Heart right ventricle (tissue), 16 donors: Measurements from ENCODE around the gene DNAJC7. TPM values are rescaled to one million over a fixed set of nuclear protein-coding genes. Genes with fewer than 3 reads are reported as not detected.
"Not testable (repeated sequence)": the region's sequence is repeated elsewhere in the genome, so short reads cannot be mapped to it uniquely, and the experiment has no call there.

Source experiments
- ATAC-seq, 8 donors: fragments of 200-7000 bp; cut with Tn5 transposase; one replicate each; pipeline ENCODE4 v1.9.1; 2020; ENCODE audit warnings: mild to moderate bottlenecking in 8 of 8, moderate library complexity in 8 of 8, moderate number of reproducible peaks in 1 of 8
- DNase-seq, 2 donors: peaks; one replicate each; pipeline ENCODE4 v3.0.0-alpha.2; 2020
- H3K27ac ChIP-seq, 10 donors: fragments of 200-600 bp; sonication (generic) in 2 of 10; one replicate each; pipeline versions ENCODE4 v1.5.0 to v1.8.0; 2020 to 2022; ENCODE audit warnings: mild to moderate bottlenecking in 3 of 10
- H3K27me3 ChIP-seq, 7 donors: fragments of 200-600 bp; one replicate each; pipeline ENCODE4 v1.8.0; 2021 to 2022; ENCODE audit warnings: mild to moderate bottlenecking in 2 of 7
- H3K36me3 ChIP-seq, 9 donors: fragments of 200-600 bp; sonication (generic) in 1 of 9; one replicate each; pipeline versions ENCODE4 v1.5.0 to v1.8.0; 2020 to 2022; ENCODE audit warnings: mild to moderate bottlenecking in 2 of 9
- H3K4me1 ChIP-seq, 9 donors: fragments of 200-600 bp; sonication (generic) in 1 of 9; one replicate each; pipeline versions ENCODE4 v1.5.0 to v1.8.0; 2020 to 2022; ENCODE audit warnings: mild to moderate bottlenecking in 4 of 9
- H3K4me3 ChIP-seq, 10 donors: fragments of 200-600 bp; sonication (generic) in 2 of 10; one replicate each; pipeline versions ENCODE4 v1.5.0 to v1.8.0; 2020 to 2022; ENCODE audit warnings: mild to moderate bottlenecking in 7 of 10, moderate library complexity in 2 of 10
- H3K9me3 ChIP-seq, 11 donors: fragments of 200-600 bp in 10 of 11; sonication (generic) in 2 of 11; one replicate each; pipeline versions ENCODE4 v1.5.0 to v1.8.0; 2013 to 2022; ENCODE audit warnings: mild to moderate bottlenecking in 2 of 11, control low read depth in 1 of 11, moderate library complexity in 1 of 11
- WGBS, 2 donors: extraction: QIAGEN DNeasy Blood & Tissue Kit; methylation state at CpG; one replicate each; pipeline ENCODE4 v1.1.7; 2013; ENCODE audit warnings: inconsistent platforms in 1 of 2; 5-methylcytosine and 5-hydroxymethylcytosine counted together
- intact Hi-C, 10 donors: fragments of 100-400 bp; cut with DNase I; formaldehyde crosslinking; loops; one replicate each; pipeline versions ENCODE4 v1.11.1 to v1.14.2; 2022
- polyA plus RNA-seq, 2 donors: library from polyadenylated mRNA; stranded (reverse); fragments of 200-250 nt; gene quantifications; one replicate each; pipeline ENCODE4 v1.2.3, GENCODE V29; 2013
- total RNA-seq, 10 donors: library from RNA; stranded (reverse); fragmentation: NEBNext Ultra II Directional in 3 of 10; extraction: Animal tissue kit (Norgen Biotek cat#: 25700) in 3 of 10; gene quantifications; one replicate each; pipeline versions ENCODE4 v1.2.1 to v1.2.4, GENCODE V29; 2021 to 2023
- TF ChIP-seq, protein P1 (sequence below), 9 donors: fragments of 200-600 bp; sonication (generic) in 2 of 9; IDR thresholded peaks; one replicate each; pipeline versions ENCODE4 v1.5.0 to v1.8.0; 2021 to 2022; ENCODE audit warnings: antibody characterized with exemption in 9 of 9, mild to moderate bottlenecking in 5 of 9, moderate library complexity in 1 of 9
- donor health status: Arrhythmogenic right ventricular cardiomyopathy.
- donor health status: ischemic (EF 13 %, LVEDD 7.1; RV severe dilation, severe dysfunction).
- donor health status: healthy with polysubstance abuse.
- donor health status: DM: no; HTN: yes; CAD: no.
- donor health status: DM: no; HTN: no; CAD: no.
- donor health status: ischemic (EF 25% LVEDD 6.9; RV normal size, moderate dysfunction).
- donor health status: ischemic (EF 25% LVEDD 5.7; RV mildly dilated, moderate dysfunction).
- donor health status: healthy.
- donor health status: DM: yes; HTN: yes; CAD: no.
- donor health status: Ischemic cardiomyopathy.
- donor health status: ischemic (EF 35%, LVEDD 5.7; RV mildly dilated, moderate dysfunction).
- donor health status: nonischemic (EF 11% LVEDD 7.7; RV severe dilation, severe dysfunction).
- donor health status: DM: yes; HTN: yes; CAD: no.
- donor health status: PGD.
- donor health status: ischemic (EF 29% LVEDD 5.4; RV normal size, mild dysfunction).
- donor health status: nonischemic (EF 23%, LVEDD 6.1; RV moderate dilation, normal function).

The DNAJC7 gene
- total and polyA plus RNA-seq, 12 donors, result 68.8 to 121 (median 82.7) TPM

DNA sequence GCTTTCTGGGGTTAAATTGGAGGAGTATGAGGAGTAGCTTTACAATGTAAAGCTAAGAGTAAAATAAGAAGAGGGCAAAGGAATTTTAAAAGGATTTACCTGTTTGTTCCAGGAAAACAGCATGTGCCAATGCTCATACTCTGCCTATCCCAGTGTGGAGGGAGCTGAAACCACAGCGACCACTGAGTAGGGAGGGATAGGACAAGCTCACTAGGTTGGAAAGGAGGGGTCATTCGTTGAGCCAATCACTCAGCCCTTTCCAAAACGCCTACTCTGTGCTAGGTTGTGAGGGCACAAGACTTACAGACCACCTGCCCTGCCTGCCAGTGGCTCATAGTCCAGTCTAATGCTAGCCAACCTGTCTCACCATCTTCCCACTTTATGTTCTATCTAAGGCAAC lies 1.1 kb upstream of the DNAJC7 start:
- Histone ChIP-seq H3K36me3 (peaks cover 0 to 24% (median 14%) of the 10 kb centered on the region in 9 donors), H3K27ac (peak overlapping the region in 9 of 10 donors; percentile 86 to 97 (median 94)), H3K4me3 (peak overlapping the region in 8 of 10 donors; percentile 71 to 98 (median 86)), H3K27me3 (no peaks in the 10 kb centered on the region), H3K4me1 (peaks cover 4 to 66% (median 51%) of the 10 kb centered on the region in 9 donors), H3K9me3 (no peaks in the 10 kb centered on the region)
- ATAC-seq, result no peak
- intact Hi-C loops, result loop anchor here in 5 of 10 donors (5.0 kb wide), 2 partner anchors 46 to 51 kb away; partner anchors contain the start of gene CNP (in 4 of the 5)
- TF ChIP-seq, protein P1, sequence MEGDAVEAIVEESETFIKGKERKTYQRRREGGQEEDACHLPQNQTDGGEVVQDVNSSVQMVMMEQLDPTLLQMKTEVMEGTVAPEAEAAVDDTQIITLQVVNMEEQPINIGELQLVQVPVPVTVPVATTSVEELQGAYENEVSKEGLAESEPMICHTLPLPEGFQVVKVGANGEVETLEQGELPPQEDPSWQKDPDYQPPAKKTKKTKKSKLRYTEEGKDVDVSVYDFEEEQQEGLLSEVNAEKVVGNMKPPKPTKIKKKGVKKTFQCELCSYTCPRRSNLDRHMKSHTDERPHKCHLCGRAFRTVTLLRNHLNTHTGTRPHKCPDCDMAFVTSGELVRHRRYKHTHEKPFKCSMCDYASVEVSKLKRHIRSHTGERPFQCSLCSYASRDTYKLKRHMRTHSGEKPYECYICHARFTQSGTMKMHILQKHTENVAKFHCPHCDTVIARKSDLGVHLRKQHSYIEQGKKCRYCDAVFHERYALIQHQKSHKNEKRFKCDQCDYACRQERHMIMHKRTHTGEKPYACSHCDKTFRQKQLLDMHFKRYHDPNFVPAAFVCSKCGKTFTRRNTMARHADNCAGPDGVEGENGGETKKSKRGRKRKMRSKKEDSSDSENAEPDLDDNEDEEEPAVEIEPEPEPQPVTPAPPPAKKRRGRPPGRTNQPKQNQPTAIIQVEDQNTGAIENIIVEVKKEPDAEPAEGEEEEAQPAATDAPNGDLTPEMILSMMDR (IDR thresholded peaks at IDR 0.05), result no peak
- no peak for DNase-seq
- 28 to 30% methylated on average over 3 of the region's 3 CpGs for WGBS, 2 donors

DNA sequence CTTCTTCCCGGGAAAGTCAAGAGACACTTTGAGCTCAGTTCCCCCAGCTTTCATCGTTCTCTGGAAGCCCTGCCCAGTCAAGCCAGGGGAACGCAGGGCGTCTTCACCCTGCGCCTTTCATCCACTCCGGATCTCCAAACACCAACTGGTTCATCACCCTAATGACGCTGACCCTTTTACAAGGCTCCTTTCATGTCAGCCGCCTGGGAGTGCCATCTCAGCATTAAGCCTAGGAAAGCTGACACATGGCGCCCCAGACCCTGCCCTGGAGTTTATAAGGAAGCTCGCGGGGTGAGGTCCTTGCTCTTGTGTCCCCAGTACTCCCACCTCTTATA lies 594 bp upstream of the DNAJC7 start:
- intact Hi-C loops, result loop anchor here in 5 of 10 donors (5.0 kb wide), 2 partner anchors 46 to 51 kb away; partner anchors contain the start of gene CNP (in 4 of the 5)
- ATAC-seq (no peak), DNase-seq (no peak)
- no peaks in the 10 kb centered on the region for H3K27me3 ChIP-seq
- H3K27ac ChIP-seq, result peak overlapping the region; percentile 85 to 97 (median 94)
- TF ChIP-seq, protein P1 (IDR thresholded peaks at IDR 0.05), result no peak
- H3K4me3 ChIP-seq, result peak overlapping the region; percentile 71 to 98 (median 88)
- 2 to 10% methylated on average over 11 of the region's 11 CpGs for WGBS, 2 donors
- peaks cover 0 to 19% (median 9%) of the 10 kb centered on the region in 9 donors for H3K36me3 ChIP-seq
- H3K9me3 ChIP-seq, result no peaks in the 10 kb centered on the region
- peaks cover 4 to 72% (median 56%) of the 10 kb centered on the region in 9 donors for H3K4me1 ChIP-seq

DNA sequence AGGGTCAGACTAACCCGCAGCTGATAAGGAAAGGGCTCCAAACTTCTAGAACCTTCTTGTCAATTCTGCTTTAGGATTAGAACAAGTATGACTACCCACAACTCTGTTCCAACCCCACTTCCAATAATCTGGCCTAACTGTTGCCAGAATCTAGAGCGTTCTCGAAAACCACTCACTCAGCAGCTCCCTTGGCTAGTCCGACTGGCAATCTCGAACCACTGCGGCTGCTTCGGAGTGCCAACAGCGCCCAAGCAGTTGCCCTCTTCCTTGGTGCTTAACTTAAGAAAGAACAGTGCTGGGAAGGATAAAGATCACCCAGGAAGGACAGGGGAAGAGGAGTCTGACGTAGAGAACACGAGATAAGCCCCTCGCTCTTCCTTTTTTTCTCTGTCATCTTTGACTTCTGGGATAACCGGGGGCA lies 818 bp downstream of the DNAJC7 start:
- intact Hi-C loops, result loop anchor here in 5 of 10 donors (5.0 kb wide), 2 partner anchors 44 to 49 kb away; partner anchors contain the start of gene CNP (in 4 of the 5)
- H3K36me3 ChIP-seq, result peaks cover 0 to 5% (median 0%) of the 10 kb centered on the region in 9 donors
- peak overlapping the region; percentile 71 to 98 (median 88) for H3K4me3 ChIP-seq
- peak overlapping the region; percentile 85 to 97 (median 94) for H3K27ac ChIP-seq
- WGBS, 2 donors, result 1 to 2% methylated on average over 12 of the region's 12 CpGs
- H3K27me3 ChIP-seq, result no peaks in the 10 kb centered on the region
- H3K9me3 ChIP-seq, result no peaks in the 10 kb centered on the region
- DNase-seq (no peak), ATAC-seq (no peak)
- H3K4me1 ChIP-seq, result peaks cover 4 to 82% (median 66%) of the 10 kb centered on the region in 9 donors
- TF ChIP-seq, protein P1 (IDR thresholded peaks at IDR 0.05), result no peak

DNA sequence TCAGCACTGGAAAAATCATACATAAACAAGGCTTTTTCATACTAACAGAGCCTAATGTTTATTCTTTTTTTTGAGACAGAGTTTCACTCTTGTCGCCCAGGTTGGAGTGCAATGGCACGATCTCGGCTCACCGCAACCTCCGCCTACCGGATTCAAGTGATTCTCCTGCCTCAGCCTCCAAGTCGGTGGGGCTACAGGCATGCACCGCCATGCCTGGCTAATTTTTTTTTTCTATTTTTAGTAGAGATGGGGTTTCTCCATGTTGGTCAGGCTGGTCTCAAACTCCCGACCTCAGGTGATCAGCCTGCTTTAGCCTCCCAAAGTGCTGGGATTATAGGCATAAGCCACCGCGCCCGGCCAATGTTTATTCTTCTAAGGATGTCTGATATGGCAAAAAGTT lies 3.5 kb downstream of the DNAJC7 start:
- Histone ChIP-seq H3K4me1 (peaks cover 0 to 89% (median 82%) of the 10 kb centered on the region in 9 donors), H3K36me3 (peaks cover 0 to 15% (median 0%) of the 10 kb centered on the region in 9 donors), H3K27ac (peak overlapping the region in 4 of 10 donors; percentile 3 to 54 (median 18))
- 92 to 93% methylated on average over 12 of the region's 12 CpGs for WGBS, 2 donors
- DNase-seq, H3K9me3 ChIP-seq, H3K27me3 ChIP-seq, ATAC-seq, H3K4me3 ChIP-seq: not testable (repeated sequence)
- intact Hi-C loops, result loop anchor here in 1 of 10 donors (5.0 kb wide), 1 partner anchor 46 kb away; the partner anchor contains the start of gene CNP

DNA sequence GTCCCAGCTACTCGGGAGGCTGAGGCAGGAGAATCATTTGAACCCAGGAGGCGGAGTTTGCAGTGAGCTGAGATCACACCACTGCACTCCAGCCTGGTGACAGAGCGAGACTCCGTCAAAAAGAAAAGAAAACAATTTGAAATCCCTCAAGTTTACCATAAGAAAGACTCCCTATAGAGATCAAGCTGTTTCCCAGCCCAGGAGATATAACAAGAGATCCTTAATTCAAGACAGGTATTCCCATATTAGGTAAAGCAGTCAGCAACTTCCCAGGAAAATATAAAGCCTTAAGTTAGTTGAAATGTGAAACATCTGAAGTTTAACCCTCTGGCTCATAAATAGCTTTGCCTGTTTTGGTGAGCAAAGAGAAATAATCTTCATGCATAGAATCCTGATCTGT lies 4.9 kb downstream of the DNAJC7 start:
- intact Hi-C loops, result loop anchor here in 1 of 10 donors (5.0 kb wide), 1 partner anchor 45 kb away; the partner anchor contains the start of gene CNP
- peaks cover 0 to 89% (median 85%) of the 10 kb centered on the region in 9 donors for H3K4me1 ChIP-seq

More for the DNA sequence above, 4.9 kb downstream of the DNAJC7 start:
- Histone ChIP-seq H3K27ac (peak overlapping the region in 1 of 10 donors; percentile 54), H3K36me3 (peaks cover 0 to 15% (median 0%) of the 10 kb centered on the region in 9 donors)
- WGBS, 2 donors, result 82 to 85% methylated on average over 4 of the region's 4 CpGs
- not testable (repeated sequence) for DNase-seq, H3K27me3 ChIP-seq, H3K4me3 ChIP-seq, ATAC-seq, H3K9me3 ChIP-seq
